ENCODE data around the gene UGT1A4. TPM values are rescaled to one million over a fixed set of nuclear protein-coding genes. Genes with fewer than 3 reads are reported as not detected.

The UGT1A4 gene
- polyA plus RNA-seq, 3 donors: not detected

DNA sequence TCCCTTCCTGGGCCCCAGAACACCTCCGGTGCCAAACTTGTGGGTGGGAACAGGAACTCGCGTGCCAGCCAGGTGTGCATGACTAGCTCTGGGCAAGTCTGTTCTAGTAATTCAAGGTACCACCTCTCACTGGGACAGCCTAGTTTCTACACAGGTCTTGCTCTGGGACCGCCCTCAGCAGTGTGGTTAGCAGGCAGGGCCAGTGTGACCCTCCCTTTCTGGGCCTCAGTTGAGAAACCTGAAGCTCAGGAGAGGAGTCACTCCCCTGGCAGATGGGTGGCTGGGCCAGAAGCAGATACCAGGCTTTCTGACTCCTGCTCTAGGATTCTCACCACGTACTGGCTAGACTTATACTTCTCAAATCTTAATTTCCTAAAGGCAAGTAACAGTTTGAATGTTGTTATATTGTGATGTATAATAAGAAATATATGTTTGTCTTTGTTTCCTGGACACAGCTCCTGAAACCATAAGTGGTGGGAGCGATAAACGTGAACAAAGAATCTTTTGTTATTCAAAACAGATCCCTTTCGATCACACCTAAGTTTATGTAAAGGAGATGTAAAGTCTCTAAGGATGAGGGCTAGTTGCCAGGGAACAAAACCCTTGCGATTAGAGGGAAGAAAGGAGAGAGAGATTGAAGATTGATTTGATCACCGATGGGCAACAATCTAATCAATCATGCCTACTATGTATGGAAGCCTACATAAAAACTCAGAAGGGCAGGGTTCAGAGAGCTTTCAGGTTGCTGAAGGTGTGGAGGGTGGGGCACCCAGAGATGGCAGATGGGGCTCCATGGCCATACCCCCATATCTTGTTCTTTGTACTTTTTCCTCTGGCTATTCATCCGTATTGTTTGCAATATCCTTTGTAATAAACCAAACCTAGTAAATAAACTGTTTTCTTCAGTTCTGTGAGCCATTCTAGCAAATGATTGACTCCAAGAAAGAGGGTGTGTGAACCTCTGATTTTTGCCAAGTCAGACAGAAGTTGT, 26.8 kb upstream of the UGT1A4 start:
- no peak for DNase-seq
- Mint-ChIP-seq H3K36me3 (no peaks in the 10 kb centered on the region), H3K27me3 (ENCODE audit: low read depth in 3 of 3) (peaks cover 0 to 2% (median 0%) of the 10 kb centered on the region in 3 donors), H3K4me1 (no peaks in the 10 kb centered on the region), H3K4me3 (no peak overlapping the region), H3K9me3 (peaks cover 0 to 6% (median 2%) of the 10 kb centered on the region in 7 donors), H3K27ac (no peak overlapping the region)
- Histone ChIP-seq H3K4me1 (ENCODE audit: control insufficient read depth in 1 of 2, insufficient read depth in 2 of 2, low read length in 2 of 2) (no peaks in the 10 kb centered on the region), H3K36me3 (replicated peaks in 1 of 2; ENCODE audit: control insufficient read depth in 1 of 2, insufficient read depth in 2 of 2, low read length in 2 of 2) (no peaks in the 10 kb centered on the region), H4K20me1 (ENCODE audit: insufficient read depth, low read length) (no peaks in the 10 kb centered on the region), H3K9ac (ENCODE audit: insufficient read depth, low read length, poor library complexity, severe bottlenecking) (no peak overlapping the region), H3K79me2 (ENCODE audit: insufficient read depth, low read length) (no peaks in the 10 kb centered on the region), H3K27me3 (ENCODE audit: control insufficient read depth in 2 of 2, insufficient read depth in 2 of 2, low read length in 2 of 2) (no peaks in the 10 kb centered on the region), H3K27ac (ENCODE audit: low read depth in 1 of 2, low read length in 2 of 2) (no peak overlapping the region), H3K4me3 (replicated peaks in 1 of 3; ENCODE audit: low read depth in 2 of 3, low read length in 3 of 3) (no peak overlapping the region), H2AFZ (ENCODE audit: insufficient read depth, low read depth, low read length, poor library complexity, severe bottlenecking) (no peak overlapping the region), H3K4me2 (replicated peaks; ENCODE audit: extremely low read depth, low read length, poor library complexity, severe bottlenecking) (no peak overlapping the region), H3K9me3 (replicated peaks in 1 of 2; ENCODE audit: control insufficient read depth in 1 of 2, insufficient read depth in 1 of 2, low read length in 2 of 2) (no peaks in the 10 kb centered on the region)
- 83% methylated on average over 4 of the region's 11 CpGs for WGBS (ENCODE audit: insufficient coverage)
- TF ChIP-seq, protein P1, sequence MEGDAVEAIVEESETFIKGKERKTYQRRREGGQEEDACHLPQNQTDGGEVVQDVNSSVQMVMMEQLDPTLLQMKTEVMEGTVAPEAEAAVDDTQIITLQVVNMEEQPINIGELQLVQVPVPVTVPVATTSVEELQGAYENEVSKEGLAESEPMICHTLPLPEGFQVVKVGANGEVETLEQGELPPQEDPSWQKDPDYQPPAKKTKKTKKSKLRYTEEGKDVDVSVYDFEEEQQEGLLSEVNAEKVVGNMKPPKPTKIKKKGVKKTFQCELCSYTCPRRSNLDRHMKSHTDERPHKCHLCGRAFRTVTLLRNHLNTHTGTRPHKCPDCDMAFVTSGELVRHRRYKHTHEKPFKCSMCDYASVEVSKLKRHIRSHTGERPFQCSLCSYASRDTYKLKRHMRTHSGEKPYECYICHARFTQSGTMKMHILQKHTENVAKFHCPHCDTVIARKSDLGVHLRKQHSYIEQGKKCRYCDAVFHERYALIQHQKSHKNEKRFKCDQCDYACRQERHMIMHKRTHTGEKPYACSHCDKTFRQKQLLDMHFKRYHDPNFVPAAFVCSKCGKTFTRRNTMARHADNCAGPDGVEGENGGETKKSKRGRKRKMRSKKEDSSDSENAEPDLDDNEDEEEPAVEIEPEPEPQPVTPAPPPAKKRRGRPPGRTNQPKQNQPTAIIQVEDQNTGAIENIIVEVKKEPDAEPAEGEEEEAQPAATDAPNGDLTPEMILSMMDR (IDR thresholded peaks at IDR 0.05): no peak
- intact Hi-C loops (cut with micrococcal nuclease): no loop called here

DNA sequence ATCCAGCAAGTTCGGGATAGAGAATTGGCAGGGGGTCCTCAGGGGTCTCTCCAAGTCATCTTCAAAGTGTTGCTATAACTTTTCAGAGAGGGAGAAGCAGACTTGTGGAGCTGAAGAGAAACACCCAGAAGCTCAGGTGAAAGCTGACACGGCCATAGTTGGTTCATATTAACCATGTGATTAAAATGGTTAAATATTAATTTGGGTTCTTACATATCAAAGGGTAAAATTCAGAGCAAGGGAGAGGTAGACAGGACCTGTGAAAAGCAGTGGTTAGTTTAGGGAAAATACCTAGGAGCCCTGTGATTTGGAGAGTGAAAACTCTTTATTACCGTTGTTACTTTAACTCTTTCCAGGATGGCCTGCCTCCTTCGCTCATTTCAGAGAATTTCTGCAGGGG, 25.9 kb upstream of the UGT1A4 start, which contains the start of gene UGT1A6:
Gene UGT1A6 (plus strand): TSS at position 243 of the 400 bp plus-strand sequence. CDS start 115 bp downstream, at position 358.
- Histone ChIP-seq H4K20me1 (ENCODE audit: insufficient read depth, low read length) (no peaks in the 10 kb centered on the region), H3K36me3 (replicated peaks in 1 of 2; ENCODE audit: control insufficient read depth in 1 of 2, insufficient read depth in 2 of 2, low read length in 2 of 2) (no peaks in the 10 kb centered on the region), H3K9ac (ENCODE audit: insufficient read depth, low read length, poor library complexity, severe bottlenecking) (no peak within 1 kb of the TSS), H3K27ac (ENCODE audit: low read depth in 1 of 2, low read length in 2 of 2) (no peak within 1 kb of the TSS), H3K4me2 (replicated peaks; ENCODE audit: extremely low read depth, low read length, poor library complexity, severe bottlenecking) (no peak within 1 kb of the TSS), H3K4me3 (replicated peaks in 1 of 3; ENCODE audit: low read depth in 2 of 3, low read length in 3 of 3) (no peak within 1 kb of the TSS), H3K27me3 (ENCODE audit: control insufficient read depth in 2 of 2, insufficient read depth in 2 of 2, low read length in 2 of 2) (no peaks in the 10 kb centered on the region), H3K4me1 (ENCODE audit: control insufficient read depth in 1 of 2, insufficient read depth in 2 of 2, low read length in 2 of 2) (no peaks in the 10 kb centered on the region), H3K9me3 (replicated peaks in 1 of 2; ENCODE audit: control insufficient read depth in 1 of 2, insufficient read depth in 1 of 2, low read length in 2 of 2) (no peaks in the 10 kb centered on the region), H3K79me2 (ENCODE audit: insufficient read depth, low read length) (no peaks in the 10 kb centered on the region), H2AFZ (ENCODE audit: insufficient read depth, low read depth, low read length, poor library complexity, severe bottlenecking) (no peak within 1 kb of the TSS)
- peaks cover 0 to 6% (median 1%) of the 10 kb centered on the region in 7 donors for H3K9me3 Mint-ChIP-seq
- peaks cover 0 to 2% (median 2%) of the 10 kb centered on the region in 3 donors for H3K27me3 Mint-ChIP-seq (ENCODE audit: low read depth in 3 of 3)
- no peaks in the 10 kb centered on the region for H3K36me3 Mint-ChIP-seq
- no peak within 1 kb of the TSS for H3K4me3 Mint-ChIP-seq
- intact Hi-C loops (cut with micrococcal nuclease): no loop called here
- DNase-seq: no peak
- TF ChIP-seq, protein P1 (IDR thresholded peaks at IDR 0.05): no peak
- H3K4me1 Mint-ChIP-seq: no peaks in the 10 kb centered on the region
- WGBS (ENCODE audit: insufficient coverage): 96% methylated on average over 2 of the region's 4 CpGs
- no peak within 1 kb of the TSS for H3K27ac Mint-ChIP-seq

Data from CD14-positive monocyte (primary cell).